ENCODE measurements around the gene MATCAP1. TPM values are rescaled to one million over a fixed set of nuclear protein-coding genes. Genes with fewer than 3 reads are reported as not detected.

The MATCAP1 gene
- total and polyA plus RNA-seq, 11 donors: 4.1 to 21.6 (median 11.1) TPM

- WGBS, 4 donors: 44 to 61% (median 56%) methylated on average over 4 to 5 of the region's 5 CpGs
- intact Hi-C loops (cut with DNase I): loop anchor here in 3 of 10 donors (10.0 kb wide), 1 partner anchor 212 kb away; no protein-coding TSS in a partner anchor
- H3K9me3 ChIP-seq: no peaks in the 10 kb centered on the region
- no peak overlapping the region for H3K4me3 ChIP-seq
- H3K36me3 ChIP-seq: no peaks in the 10 kb centered on the region
- no peak for ATAC-seq
- no peak for DNase-seq
- no peak overlapping the region for H3K27ac ChIP-seq
- H3K4me1 ChIP-seq: peaks cover 2 to 50% (median 33%) of the 10 kb centered on the region in 12 donors
- TF ChIP-seq POLR2A (IDR thresholded peaks at IDR 0.05) (no peak), CTCF (IDR thresholded peaks at IDR 0.05) (no peak)
- H3K27me3 ChIP-seq: no peaks in the 10 kb centered on the region
These were observed 2.8 kb upstream of the MATCAP1 start for GRCh38 chr16:67186550-67186950.

- peak overlapping the region in 8 of 12 donors; percentile 25 to 88 (median 72) for H3K4me3 ChIP-seq
These were observed 1.9 kb upstream of the MATCAP1 start for GRCh38 chr16:67185651-67186134.

GRCh38 chr16:67184995-67185650 is 1.4 kb upstream of the MATCAP1 start:
- peak overlapping the region in 4 of 12 donors; percentile 6 to 97 (median 64) for H3K27ac ChIP-seq
- DNase-seq (peak; percentile 92 to 96 (median 93)), ATAC-seq (peak; percentile 39 to 66 (median 56))
- TF ChIP-seq POLR2A (IDR thresholded peaks at IDR 0.05) (no peak), CTCF (IDR thresholded peaks at IDR 0.05) (peak; percentile 74 to 93 (median 85))
- 0 to 20% (median 13%) methylated on average over 5 to 43 of the region's 43 CpGs for WGBS, 4 donors
- no peaks in the 10 kb centered on the region for H3K36me3 ChIP-seq
- peaks cover 0 to 47% (median 23%) of the 10 kb centered on the region in 12 donors for H3K4me1 ChIP-seq
- no peaks in the 10 kb centered on the region for H3K9me3 ChIP-seq
- no peaks in the 10 kb centered on the region for H3K27me3 ChIP-seq
- intact Hi-C loops (cut with DNase I): loop anchor here in 8 of 10 donors (1.0 to 10.0 kb wide), 6 partner anchors 26 to 230 kb away; partner anchors contain the start of genes FBXL8 (in 1 of the 8), FHOD1 (in 1 of the 8) and TRADD (in 1 of the 8)
- peak overlapping the region in 9 of 12 donors; percentile 64 to 88 (median 72) for H3K4me3 ChIP-seq

More at GRCh38 chr16:67185651-67186134, 1.9 kb upstream of the MATCAP1 start:
- no peak for ATAC-seq
- intact Hi-C loops (cut with DNase I): loop anchor here in 8 of 10 donors (1.0 to 10.0 kb wide), 6 partner anchors 26 to 231 kb away; partner anchors contain the start of genes FBXL8 (in 1 of the 8), FHOD1 (in 1 of the 8) and TRADD (in 1 of the 8)
- Histone ChIP-seq H3K27me3 (no peaks in the 10 kb centered on the region), H3K4me1 (peaks cover 0 to 47% (median 27%) of the 10 kb centered on the region in 12 donors), H3K9me3 (no peaks in the 10 kb centered on the region), H3K36me3 (no peaks in the 10 kb centered on the region), H3K27ac (peak overlapping the region in 2 of 12 donors; percentile 6 to 33)
- 9 to 10% (median 9%) methylated on average over 12 of the region's 12 CpGs for WGBS, 4 donors
- DNase-seq: no peak
- TF ChIP-seq POLR2A (IDR thresholded peaks at IDR 0.05): no peak
- TF ChIP-seq CTCF (IDR thresholded peaks at IDR 0.05): no peak

- Histone ChIP-seq H3K4me3 (peak overlapping the region; percentile 47 to 88 (median 72)), H3K9me3 (no peaks in the 10 kb centered on the region), H3K27me3 (no peaks in the 10 kb centered on the region), H3K4me1 (peaks cover 0 to 47% (median 23%) of the 10 kb centered on the region in 12 donors), H3K36me3 (no peaks in the 10 kb centered on the region), H3K27ac (peak overlapping the region; percentile 90 to 100 (median 96))
- DNase-seq (no peak), ATAC-seq (peak in 2 of 4 donors; percentile 6 to 9)
- no peak for TF ChIP-seq POLR2A (IDR thresholded peaks at IDR 0.05)
- no peak for TF ChIP-seq CTCF (IDR thresholded peaks at IDR 0.05)
- intact Hi-C loops (cut with DNase I): loop anchor here in 6 of 10 donors (2.0 to 10.0 kb wide), 4 partner anchors 62 to 230 kb away; partner anchors contain the start of gene FHOD1 (in 1 of the 6)
- 12 to 23% (median 14%) methylated on average over 45 to 59 of the region's 59 CpGs for WGBS, 4 donors
These were observed 761 bp upstream of the MATCAP1 start for GRCh38 chr16:67184453-67184994.

Measured in heart left ventricle (tissue), 16 donors.